Loucy (cell line): ENCODE measurements around the gene CD300LG.

Experiments
- H2AFZ ChIP-seq: fragments of 200-600 bp; sonication (generic); 2 replicates; pipeline ENCODE4 v1.6.0; 2016; ENCODE audit warnings: antibody characterized with exemption, mild to moderate bottlenecking, low read length, moderate library complexity
- H3F3A ChIP-seq: fragments of 200-600 bp; 2 replicates; pipeline ENCODE4 v1.6.0; 2016; ENCODE audit warnings: antibody characterized with exemption, low read depth, mild to moderate bottlenecking
- H3K27me3 ChIP-seq: fragments of 200-600 bp; sonication (generic); 2 replicates; pipeline ENCODE4 v1.6.1; 2014; ENCODE audit warnings: low read length, mild to moderate bottlenecking; ENCODE audit not compliant: insufficient read depth, poor library complexity, severe bottlenecking
- H3K36me3 ChIP-seq: fragments of 200-600 bp; sonication (generic); 2 replicates; pipeline ENCODE4 v1.6.1; 2016; ENCODE audit warnings: low read length; ENCODE audit not compliant: insufficient read depth
- H3K4me1 ChIP-seq: fragments of 200-600 bp; sonication (generic); 2 replicates; pipeline ENCODE4 v1.5.1; 2014; ENCODE audit warnings: low read length, mild to moderate bottlenecking; ENCODE audit not compliant: insufficient read depth, poor library complexity, severe bottlenecking
- H3K4me2 ChIP-seq: fragments of 200-600 bp; sonication (generic); 2 replicates; pipeline ENCODE4 v1.6.0; 2014; ENCODE audit warnings: antibody characterized with exemption, low read length, low read depth, mild to moderate bottlenecking; ENCODE audit not compliant: poor library complexity, severe bottlenecking
- H3K4me3 ChIP-seq: fragments of 200-600 bp; sonication (generic); 2 replicates; pipeline ENCODE4 v1.5.1; 2014; ENCODE audit warnings: low read length, mild to moderate bottlenecking, mixed read lengths; ENCODE audit not compliant: poor library complexity, severe bottlenecking
- H3K79me2 ChIP-seq: fragments of 200-600 bp; sonication (generic); 2 replicates; pipeline ENCODE4 v1.6.1; 2014; ENCODE audit warnings: low read length; ENCODE audit not compliant: insufficient read depth
- H3K9ac ChIP-seq: fragments of 200-600 bp; sonication (generic); 2 replicates; pipeline ENCODE4 v1.6.0; 2014; ENCODE audit warnings: mild to moderate bottlenecking, low read depth, low read length, moderate library complexity; ENCODE audit not compliant: poor library complexity, severe bottlenecking
- H3K9me2 ChIP-seq: fragments of 200-600 bp; sonication (generic); replicated peaks from 2 replicates; pipeline ENCODE4 v1.6.1; 2016; ENCODE audit warnings: low read depth, low read length, mixed read lengths
- H3K9me3 ChIP-seq: fragments of 200-600 bp; sonication (generic); 2 replicates; pipeline ENCODE4 v1.6.1; 2014; ENCODE audit warnings: mild to moderate bottlenecking, antibody characterized with exemption, low read length, low read depth; ENCODE audit not compliant: insufficient read depth
- H4K20me1 ChIP-seq: fragments of 200-600 bp; sonication (generic); 2 replicates; pipeline ENCODE4 v1.6.0; 2014; ENCODE audit warnings: antibody characterized with exemption, low read length, mild to moderate bottlenecking; ENCODE audit not compliant: insufficient read depth, poor library complexity, severe bottlenecking
- EZH2phosphoT487 ChIP-seq: fragments of 200-600 bp; IDR thresholded peaks from 2 replicates; pipeline ENCODE4 v1.6.1; 2018; ENCODE audit warnings: antibody characterized with exemption, mild to moderate bottlenecking, moderate library complexity, borderline replicate concordance
- TF ChIP-seq, protein P1 (sequence below): fragments of 200-600 bp; sonication (generic); conservative IDR thresholded peaks from 2 replicates; pipeline ENCODE4 v1.5.1; 2014; ENCODE audit warnings: mild to moderate bottlenecking, antibody characterized with exemption, low read length

The CD300LG gene

GRCh38 chr17:43826206-43826605 lies 20.8 kb upstream of the CD300LG start:
- Histone ChIP-seq H3K27me3 (no peaks in the 10 kb centered on the region), H2AFZ (no peak overlapping the region), H3K79me2 (no peaks in the 10 kb centered on the region)

GRCh38 chr17:43827596-43827995 lies 19.4 kb upstream of the CD300LG start:
- Histone ChIP-seq H3K79me2 (no peaks in the 10 kb centered on the region), H3K9ac (no peak overlapping the region), H3K4me2 (no peak overlapping the region), H3K9me2 (no peaks in the 10 kb centered on the region), H3K4me1 (no peaks in the 10 kb centered on the region), H3K4me3 (no peak overlapping the region), H3K27me3 (peaks cover 13% of the 10 kb centered on the region), H3F3A (no peaks in the 10 kb centered on the region), H4K20me1 (no peaks in the 10 kb centered on the region), H2AFZ (no peak overlapping the region), H3K36me3 (no peaks in the 10 kb centered on the region), H3K9me3 (no peaks in the 10 kb centered on the region)
- TF ChIP-seq, protein P1, sequence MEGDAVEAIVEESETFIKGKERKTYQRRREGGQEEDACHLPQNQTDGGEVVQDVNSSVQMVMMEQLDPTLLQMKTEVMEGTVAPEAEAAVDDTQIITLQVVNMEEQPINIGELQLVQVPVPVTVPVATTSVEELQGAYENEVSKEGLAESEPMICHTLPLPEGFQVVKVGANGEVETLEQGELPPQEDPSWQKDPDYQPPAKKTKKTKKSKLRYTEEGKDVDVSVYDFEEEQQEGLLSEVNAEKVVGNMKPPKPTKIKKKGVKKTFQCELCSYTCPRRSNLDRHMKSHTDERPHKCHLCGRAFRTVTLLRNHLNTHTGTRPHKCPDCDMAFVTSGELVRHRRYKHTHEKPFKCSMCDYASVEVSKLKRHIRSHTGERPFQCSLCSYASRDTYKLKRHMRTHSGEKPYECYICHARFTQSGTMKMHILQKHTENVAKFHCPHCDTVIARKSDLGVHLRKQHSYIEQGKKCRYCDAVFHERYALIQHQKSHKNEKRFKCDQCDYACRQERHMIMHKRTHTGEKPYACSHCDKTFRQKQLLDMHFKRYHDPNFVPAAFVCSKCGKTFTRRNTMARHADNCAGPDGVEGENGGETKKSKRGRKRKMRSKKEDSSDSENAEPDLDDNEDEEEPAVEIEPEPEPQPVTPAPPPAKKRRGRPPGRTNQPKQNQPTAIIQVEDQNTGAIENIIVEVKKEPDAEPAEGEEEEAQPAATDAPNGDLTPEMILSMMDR: no peak
- no peak for TF ChIP-seq EZH2phosphoT487

More at GRCh38 chr17:43826206-43826605, 20.8 kb upstream of the CD300LG start:
- H3K9me2 ChIP-seq: no peaks in the 10 kb centered on the region
- H3K9ac ChIP-seq: no peak overlapping the region
- H3F3A ChIP-seq: no peaks in the 10 kb centered on the region
- H3K4me2 ChIP-seq: no peak overlapping the region
- no peaks in the 10 kb centered on the region for H3K9me3 ChIP-seq
- no peak for TF ChIP-seq EZH2phosphoT487
- TF ChIP-seq, protein P1: no peak
- H4K20me1 ChIP-seq: no peaks in the 10 kb centered on the region
- no peaks in the 10 kb centered on the region for H3K4me1 ChIP-seq
- no peaks in the 10 kb centered on the region for H3K36me3 ChIP-seq
- H3K4me3 ChIP-seq: no peak overlapping the region

- Histone ChIP-seq H3K9me2 (no peaks in the 10 kb centered on the region), H3K9ac (no peak overlapping the region), H3K27me3 (peaks cover 34% of the 10 kb centered on the region), H3K4me2 (no peak overlapping the region), H3K4me3 (no peak overlapping the region), H3K9me3 (no peaks in the 10 kb centered on the region), H3K36me3 (no peaks in the 10 kb centered on the region), H3K4me1 (no peaks in the 10 kb centered on the region), H2AFZ (no peak overlapping the region), H4K20me1 (no peaks in the 10 kb centered on the region), H3K79me2 (no peaks in the 10 kb centered on the region), H3F3A (no peaks in the 10 kb centered on the region)
- TF ChIP-seq, protein P1: no peak
- TF ChIP-seq EZH2phosphoT487: no peak
These were observed 17.2 kb upstream of the CD300LG start for GRCh38 chr17:43829738-43830137.
